Liver (tissue), 9 donors: ENCODE measurements around the gene TMBIM6. TPM values are rescaled to one million over a fixed set of nuclear protein-coding genes. Genes with fewer than 3 reads are reported as not detected.

ENCODE experiments used
- DNase-seq: peaks from one replicate; pipeline ENCODE4 v3.0.0-alpha.2; 2017; ENCODE audit warnings: low spot score
- H3K27ac ChIP-seq, 2 donors: one replicate each; pipeline ENCODE4 v1.7.0; 2013; ENCODE audit warnings: inconsistent platforms in 2 of 2, low read length in 2 of 2, control low read depth in 1 of 2, low read depth in 1 of 2, mild to moderate bottlenecking in 1 of 2
- H3K27me3 ChIP-seq, 4 donors: one replicate each; pipeline versions ENCODE4 v1.6.1 to v1.7.0; 2013; ENCODE audit warnings: low read length in 3 of 4, inconsistent platforms in 1 of 4, mild to moderate bottlenecking in 1 of 4, moderate library complexity in 1 of 4; ENCODE audit not compliant: control insufficient read depth in 4 of 4, insufficient read depth in 4 of 4
- H3K36me3 ChIP-seq, 4 donors: one replicate each; pipeline versions ENCODE4 v1.6.1 to v1.7.0; 2013; ENCODE audit warnings: low read length in 3 of 4, mild to moderate bottlenecking in 3 of 4, low read depth in 1 of 4, moderate library complexity in 1 of 4; ENCODE audit not compliant: control insufficient read depth in 4 of 4, insufficient read depth in 3 of 4
- H3K4me1 ChIP-seq, 4 donors: one replicate each; pipeline versions ENCODE4 v1.6.1 to v1.7.0; 2013; ENCODE audit warnings: low read length in 3 of 4, mild to moderate bottlenecking in 3 of 4, moderate library complexity in 1 of 4; ENCODE audit not compliant: control insufficient read depth in 4 of 4, insufficient read depth in 4 of 4
- H3K4me3 ChIP-seq, 3 donors: one replicate each; pipeline versions ENCODE4 v1.6.1 to v1.7.0; 2013; ENCODE audit warnings: low read length in 3 of 3, control low read depth in 1 of 3, low read depth in 1 of 3, mild to moderate bottlenecking in 1 of 3
- H3K9ac ChIP-seq, 2 donors: one replicate each; pipeline ENCODE4 v1.7.0; 2013; ENCODE audit warnings: low read length in 2 of 2, mild to moderate bottlenecking in 2 of 2, moderate library complexity in 2 of 2, control low read depth in 1 of 2, low read depth in 1 of 2
- H3K9me3 ChIP-seq, 4 donors: one replicate each; pipeline versions ENCODE4 v1.6.1 to v1.7.0; 2013; ENCODE audit warnings: low read length in 3 of 4; ENCODE audit not compliant: control insufficient read depth in 4 of 4
- ATF3 ChIP-seq: IDR thresholded peaks from 2 replicates; pipeline ENCODE4 v1.6.1; 2016; ENCODE audit warnings: antibody characterized with exemption
- EGR1 ChIP-seq, 2 donors: IDR thresholded peaks; 2 replicates each; pipeline ENCODE4 v1.6.1; 2016 to 2018; ENCODE audit warnings: antibody characterized with exemption in 2 of 2, low read depth in 2 of 2
- FOXA1 ChIP-seq: IDR thresholded peaks from 2 replicates; pipeline ENCODE4 v1.6.1; 2016; ENCODE audit warnings: antibody characterized with exemption
- FOXA2 ChIP-seq: IDR thresholded peaks from 2 replicates; pipeline ENCODE4 v1.6.1; 2016; ENCODE audit warnings: antibody characterized with exemption
- HNF4A ChIP-seq, 2 donors: conservative IDR thresholded peaks; 2 replicates each; pipeline ENCODE4 v1.6.1; 2016; ENCODE audit warnings: antibody characterized with exemption in 2 of 2, mild to moderate bottlenecking in 2 of 2
- HNF4G ChIP-seq: IDR thresholded peaks from 2 replicates; pipeline ENCODE4 v1.6.1; 2016; ENCODE audit warnings: antibody characterized with exemption
- JUND ChIP-seq, 2 donors: IDR thresholded peaks; 2 replicates each; pipeline ENCODE4 v1.6.1; 2016; ENCODE audit warnings: antibody characterized with exemption in 2 of 2
- NR2F2 ChIP-seq: IDR thresholded peaks from 2 replicates; pipeline ENCODE4 v1.6.1; 2016; ENCODE audit warnings: antibody characterized with exemption
- RAD21 ChIP-seq, 2 donors: IDR thresholded peaks; 2 replicates each; pipeline ENCODE4 v1.6.1; 2016; ENCODE audit warnings: antibody characterized with exemption in 2 of 2, mild to moderate bottlenecking in 2 of 2
- RXRA ChIP-seq, 2 donors: IDR thresholded peaks; 2 replicates each; pipeline ENCODE4 v1.6.1; 2017 to 2018; ENCODE audit warnings: antibody characterized with exemption in 2 of 2, mild to moderate bottlenecking in 1 of 2
- SP1 ChIP-seq: IDR thresholded peaks from 2 replicates; pipeline ENCODE4 v1.6.1; 2018; ENCODE audit warnings: antibody characterized with exemption, mild to moderate bottlenecking
- TAF1 ChIP-seq: conservative IDR thresholded peaks from 2 replicates; pipeline ENCODE4 v1.6.1; 2016; ENCODE audit warnings: antibody characterized with exemption, mild to moderate bottlenecking
- YY1 ChIP-seq: IDR thresholded peaks from 2 replicates; pipeline ENCODE4 v1.6.1; 2016; ENCODE audit warnings: antibody characterized with exemption, mild to moderate bottlenecking
- ZBTB33 ChIP-seq: IDR thresholded peaks from 2 replicates; pipeline ENCODE4 v1.6.1; 2016; ENCODE audit warnings: antibody characterized with exemption
- WGBS: extraction: QIAGEN DNeasy Blood & Tissue Kit; methylation state at CpG from one replicate; pipeline ENCODE4 v1.1.7; 2013; 5-methylcytosine and 5-hydroxymethylcytosine counted together
- polyA plus RNA-seq, 2 donors: library from polyadenylated mRNA; stranded (reverse) in 1 of 2; unstranded in 1 of 2; fragments of 200-250 nt in 1 of 2; fragments of >200 nt in 1 of 2; fragmentation: Nextera tagmentation in 1 of 2; extraction: Ambion mirVana in 1 of 2; gene quantifications; one replicate each; pipeline versions ENCODE4 v1.2.1 to v1.2.3, GENCODE V29; 2013 to 2015
- total RNA-seq, 2 donors: library from RNA; depleted of rRNA; stranded (reverse); fragments of >200 nt; gene quantifications; one replicate each; pipeline ENCODE4 v1.2.3, GENCODE V29; 2014
- TF ChIP-seq, protein P1 (sequence below): IDR thresholded peaks from 2 replicates; pipeline ENCODE4 v1.6.1; 2016; ENCODE audit warnings: antibody characterized with exemption, mild to moderate bottlenecking
- TF ChIP-seq, protein P2 (sequence below): IDR thresholded peaks from 2 replicates; pipeline ENCODE4 v1.6.1; 2016; ENCODE audit warnings: antibody characterized with exemption
- TF ChIP-seq, protein P3 (sequence below): fragments of 150-350 bp; IDR thresholded peaks from 2 replicates; pipeline ENCODE4 v1.5.1; 2017; ENCODE audit warnings: improper control_type of control experiment, low read depth, low read length; ENCODE audit not compliant: missing input control
- donor health status: healthy.
- donor health status: healthy.
- donor health status: healthy.
- donor health status: healthy.
- donor health status: healthy.

Gene TMBIM6
- total and polyA plus RNA-seq, 4 donors, result 464 to 1,207 (median 713) TPM

DNA sequence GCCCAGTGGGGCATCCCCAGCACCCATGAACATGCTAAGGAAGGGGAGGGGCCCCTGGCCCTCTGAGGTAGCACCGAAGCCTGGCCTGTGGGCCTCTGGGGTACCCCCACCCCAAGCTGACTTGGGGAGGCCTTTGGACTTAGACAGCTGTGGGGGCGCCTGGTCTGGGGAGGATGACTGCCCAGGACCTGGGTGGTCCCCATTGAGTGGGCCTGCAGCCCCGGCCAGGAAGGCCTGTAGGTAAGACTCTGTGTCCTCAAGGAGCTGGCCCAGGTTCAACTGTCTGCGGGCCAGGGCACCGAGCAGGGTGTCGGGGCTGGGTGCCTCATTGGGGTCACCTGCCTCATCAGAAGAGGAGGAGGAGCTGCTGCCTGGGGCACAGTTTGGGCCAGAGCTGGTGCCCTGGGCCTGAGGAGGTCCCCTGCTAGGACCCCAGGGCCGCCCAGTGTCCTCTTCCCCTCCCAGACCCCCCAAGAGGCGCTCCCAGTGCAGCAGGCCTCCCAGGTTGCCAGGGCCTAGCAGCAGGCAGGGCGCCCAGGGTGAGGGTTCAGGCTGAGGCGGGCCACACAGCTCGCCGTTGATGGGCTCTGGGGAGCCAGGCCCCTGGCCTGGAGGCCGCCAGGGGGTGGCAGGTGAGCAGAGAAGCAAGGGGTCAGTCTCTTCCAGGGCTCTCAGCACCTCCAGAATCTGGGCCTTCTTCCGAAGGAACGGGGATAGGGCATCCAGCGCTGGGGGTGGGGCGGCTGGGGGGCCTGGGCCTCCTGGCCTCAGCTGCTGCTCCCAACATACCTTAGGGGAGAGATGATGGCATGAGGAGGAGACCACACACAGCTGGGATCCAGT lies 55.5 kb downstream of the TMBIM6 start:
- TF ChIP-seq, protein P1, sequence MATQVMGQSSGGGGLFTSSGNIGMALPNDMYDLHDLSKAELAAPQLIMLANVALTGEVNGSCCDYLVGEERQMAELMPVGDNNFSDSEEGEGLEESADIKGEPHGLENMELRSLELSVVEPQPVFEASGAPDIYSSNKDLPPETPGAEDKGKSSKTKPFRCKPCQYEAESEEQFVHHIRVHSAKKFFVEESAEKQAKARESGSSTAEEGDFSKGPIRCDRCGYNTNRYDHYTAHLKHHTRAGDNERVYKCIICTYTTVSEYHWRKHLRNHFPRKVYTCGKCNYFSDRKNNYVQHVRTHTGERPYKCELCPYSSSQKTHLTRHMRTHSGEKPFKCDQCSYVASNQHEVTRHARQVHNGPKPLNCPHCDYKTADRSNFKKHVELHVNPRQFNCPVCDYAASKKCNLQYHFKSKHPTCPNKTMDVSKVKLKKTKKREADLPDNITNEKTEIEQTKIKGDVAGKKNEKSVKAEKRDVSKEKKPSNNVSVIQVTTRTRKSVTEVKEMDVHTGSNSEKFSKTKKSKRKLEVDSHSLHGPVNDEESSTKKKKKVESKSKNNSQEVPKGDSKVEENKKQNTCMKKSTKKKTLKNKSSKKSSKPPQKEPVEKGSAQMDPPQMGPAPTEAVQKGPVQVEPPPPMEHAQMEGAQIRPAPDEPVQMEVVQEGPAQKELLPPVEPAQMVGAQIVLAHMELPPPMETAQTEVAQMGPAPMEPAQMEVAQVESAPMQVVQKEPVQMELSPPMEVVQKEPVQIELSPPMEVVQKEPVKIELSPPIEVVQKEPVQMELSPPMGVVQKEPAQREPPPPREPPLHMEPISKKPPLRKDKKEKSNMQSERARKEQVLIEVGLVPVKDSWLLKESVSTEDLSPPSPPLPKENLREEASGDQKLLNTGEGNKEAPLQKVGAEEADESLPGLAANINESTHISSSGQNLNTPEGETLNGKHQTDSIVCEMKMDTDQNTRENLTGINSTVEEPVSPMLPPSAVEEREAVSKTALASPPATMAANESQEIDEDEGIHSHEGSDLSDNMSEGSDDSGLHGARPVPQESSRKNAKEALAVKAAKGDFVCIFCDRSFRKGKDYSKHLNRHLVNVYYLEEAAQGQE, result no peak
- no peak for TF ChIP-seq JUND (IDR thresholded peaks at IDR 0.05)
- TF ChIP-seq HNF4A (conservative IDR thresholded peaks at IDR 0.05), result no peak
- no peak for TF ChIP-seq SP1
- TF ChIP-seq, protein P2, sequence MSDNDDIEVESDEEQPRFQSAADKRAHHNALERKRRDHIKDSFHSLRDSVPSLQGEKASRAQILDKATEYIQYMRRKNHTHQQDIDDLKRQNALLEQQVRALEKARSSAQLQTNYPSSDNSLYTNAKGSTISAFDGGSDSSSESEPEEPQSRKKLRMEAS, result no peak
- TF ChIP-seq RAD21 (IDR thresholded peaks at IDR 0.05), result no peak
- TF ChIP-seq, protein P3, sequence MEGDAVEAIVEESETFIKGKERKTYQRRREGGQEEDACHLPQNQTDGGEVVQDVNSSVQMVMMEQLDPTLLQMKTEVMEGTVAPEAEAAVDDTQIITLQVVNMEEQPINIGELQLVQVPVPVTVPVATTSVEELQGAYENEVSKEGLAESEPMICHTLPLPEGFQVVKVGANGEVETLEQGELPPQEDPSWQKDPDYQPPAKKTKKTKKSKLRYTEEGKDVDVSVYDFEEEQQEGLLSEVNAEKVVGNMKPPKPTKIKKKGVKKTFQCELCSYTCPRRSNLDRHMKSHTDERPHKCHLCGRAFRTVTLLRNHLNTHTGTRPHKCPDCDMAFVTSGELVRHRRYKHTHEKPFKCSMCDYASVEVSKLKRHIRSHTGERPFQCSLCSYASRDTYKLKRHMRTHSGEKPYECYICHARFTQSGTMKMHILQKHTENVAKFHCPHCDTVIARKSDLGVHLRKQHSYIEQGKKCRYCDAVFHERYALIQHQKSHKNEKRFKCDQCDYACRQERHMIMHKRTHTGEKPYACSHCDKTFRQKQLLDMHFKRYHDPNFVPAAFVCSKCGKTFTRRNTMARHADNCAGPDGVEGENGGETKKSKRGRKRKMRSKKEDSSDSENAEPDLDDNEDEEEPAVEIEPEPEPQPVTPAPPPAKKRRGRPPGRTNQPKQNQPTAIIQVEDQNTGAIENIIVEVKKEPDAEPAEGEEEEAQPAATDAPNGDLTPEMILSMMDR, result no peak
- no peak for TF ChIP-seq FOXA2
- peaks cover 0 to 2% (median under 1%) of the 10 kb centered on the region in 4 donors for H3K4me1 ChIP-seq
- no peak overlapping the region for H3K4me3 ChIP-seq
- H3K27me3 ChIP-seq, result no peaks in the 10 kb centered on the region
- H3K27ac ChIP-seq, result no peak overlapping the region
- no peak for DNase-seq
- H3K36me3 ChIP-seq, result peaks cover 3 to 31% (median 4%) of the 10 kb centered on the region in 4 donors
- no peaks in the 10 kb centered on the region for H3K9me3 ChIP-seq
- H3K9ac ChIP-seq, result no peak overlapping the region
- 94% methylated on average over 17 of the region's 17 CpGs for WGBS

DNA sequence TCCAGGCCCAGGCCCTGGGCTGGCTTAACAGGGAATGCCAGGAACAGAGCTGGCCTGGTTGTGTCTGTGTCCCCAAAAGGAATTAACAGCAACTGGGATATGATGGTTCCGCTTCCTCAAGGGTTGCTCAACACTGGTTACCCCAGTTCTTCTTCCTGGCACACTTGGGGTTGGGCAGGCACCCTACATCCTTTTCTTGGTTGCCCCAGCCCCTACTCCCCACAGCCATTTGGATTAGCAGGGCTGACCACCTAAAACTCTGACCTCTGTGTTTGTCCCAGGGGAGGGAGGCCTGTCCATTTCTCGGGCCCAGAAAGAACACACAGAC lies 56.1 kb downstream of the TMBIM6 start:
- 92% methylated on average over 2 of the region's 2 CpGs for WGBS
- no peak for TF ChIP-seq HNF4G
- Histone ChIP-seq H3K4me3 (no peak overlapping the region), H3K27ac (no peak overlapping the region), H3K27me3 (no peaks in the 10 kb centered on the region), H3K9ac (no peak overlapping the region), H3K36me3 (peaks cover 3 to 32% (median 4%) of the 10 kb centered on the region in 4 donors), H3K4me1 (peaks cover 0 to 2% (median under 1%) of the 10 kb centered on the region in 4 donors), H3K9me3 (no peaks in the 10 kb centered on the region)
- no peak for DNase-seq

DNA sequence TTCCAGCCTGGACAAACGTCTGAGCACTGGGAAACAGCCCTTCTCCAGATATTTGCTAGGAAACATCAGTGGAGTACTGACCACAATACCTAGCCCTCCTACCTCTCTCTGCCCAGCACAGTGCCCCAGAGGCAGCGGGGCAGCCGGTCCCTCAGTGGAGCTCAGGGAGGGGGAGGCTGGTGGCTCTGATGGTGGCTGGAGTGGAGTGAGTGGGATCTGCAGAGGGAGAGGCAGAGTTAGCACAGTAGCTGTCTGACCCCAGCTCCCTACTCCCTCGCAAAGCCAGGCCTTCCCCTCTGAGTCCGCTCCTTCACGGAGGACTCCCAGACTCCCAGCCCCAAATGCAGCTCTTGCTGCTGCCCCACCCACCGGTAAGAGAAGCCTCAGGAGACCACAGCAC lies 56.9 kb downstream of the TMBIM6 start:
- Histone ChIP-seq H3K27me3 (no peaks in the 10 kb centered on the region), H3K27ac (no peak overlapping the region), H3K4me3 (no peak overlapping the region), H3K9ac (no peak overlapping the region), H3K4me1 (peaks cover 0 to 2% (median under 1%) of the 10 kb centered on the region in 4 donors), H3K36me3 (peaks cover 3 to 35% (median 6%) of the 10 kb centered on the region in 4 donors), H3K9me3 (no peaks in the 10 kb centered on the region)
- DNase-seq, result no peak
- WGBS, result 93% methylated on average over 7 of the region's 7 CpGs
- TF ChIP-seq HNF4A (conservative IDR thresholded peaks at IDR 0.05) (no peak), NR2F2 (no peak), ATF3 (no peak), ZBTB33 (no peak), HNF4G (no peak), TAF1 (no peak), EGR1 (IDR thresholded peaks at IDR 0.05; ENCODE audit: low read depth in 2 of 2) (no peak), FOXA1 (no peak), FOXA2 (no peak), RXRA (IDR thresholded peaks at IDR 0.05) (no peak), RAD21 (IDR thresholded peaks at IDR 0.05) (no peak), YY1 (no peak), JUND (IDR thresholded peaks at IDR 0.05) (no peak)
- TF ChIP-seq, protein P3, result no peak
